Measurements from ENCODE around the gene OR2T11.
"Not testable (repeated sequence)": the region's sequence is repeated elsewhere in the genome, so short reads cannot be mapped to it uniquely, and the experiment has no call there.

The OR2T11 gene

DNA sequence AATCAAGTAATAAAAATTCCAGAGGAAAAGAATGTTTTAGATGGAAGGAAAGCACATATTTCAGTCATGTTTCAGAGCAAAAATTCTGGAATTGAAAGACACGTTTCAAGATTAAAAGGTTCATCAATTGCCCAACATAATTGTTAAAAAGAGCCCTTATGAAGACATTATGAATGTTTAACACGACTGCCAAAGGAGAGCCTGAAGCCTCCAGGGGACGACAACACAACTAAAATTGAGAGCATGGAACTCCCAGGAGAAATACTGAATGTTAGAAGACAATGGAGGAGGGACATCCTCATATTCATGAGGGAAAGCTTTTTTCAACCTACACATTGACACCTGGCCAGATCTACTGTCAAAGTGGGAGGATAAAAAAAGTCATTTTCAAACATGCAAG, 16.0 kb downstream of the OR2T11 start:
- peak in 1 of 3 donors; percentile 49 for DNase-seq (ENCODE audit: low read depth in 3 of 3, low spot score in 1 of 3)

GRCh38 chr1:248618119-248618518, 16.8 kb downstream of the OR2T11 start:
- DNase-seq (ENCODE audit: low read depth in 3 of 3, low spot score in 1 of 3) = no peak

GRCh38 chr1:248613742-248614141, 21.1 kb downstream of the OR2T11 start:
- no peak for DNase-seq (ENCODE audit: low read depth in 3 of 3, low spot score in 1 of 3)

- DNase-seq (ENCODE audit: low read depth in 3 of 3, low spot score in 1 of 3) = no peak
Measured at GRCh38 chr1:248611883-248612414, 22.9 kb downstream of the OR2T11 start.

- no peak for DNase-seq (ENCODE audit: low read depth in 3 of 3, low spot score in 1 of 3)
Measured at GRCh38 chr1:248610301-248610700, 24.6 kb downstream of the OR2T11 start.

DNA sequence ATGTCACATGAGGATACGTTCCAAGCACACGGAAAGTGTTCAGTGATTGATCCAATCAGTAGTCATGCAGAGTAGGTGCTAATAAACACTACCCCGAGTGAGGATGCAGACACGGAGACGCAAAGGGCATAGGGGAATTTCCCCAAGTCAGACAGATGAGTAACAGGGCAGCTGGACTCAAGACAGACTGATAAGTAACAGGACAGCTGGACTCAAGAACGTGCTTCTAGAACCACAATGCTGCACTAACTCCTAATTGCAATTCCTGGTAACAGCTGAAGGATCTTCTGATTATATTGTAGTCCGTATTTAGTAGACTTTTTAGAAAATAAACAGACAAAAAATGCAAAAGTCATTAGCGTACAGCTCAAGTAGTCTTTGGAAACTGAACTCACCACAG, 35.5 kb downstream of the OR2T11 start:
- no peak for DNase-seq (ENCODE audit: low read depth in 3 of 3, low spot score in 1 of 3)

DNA sequence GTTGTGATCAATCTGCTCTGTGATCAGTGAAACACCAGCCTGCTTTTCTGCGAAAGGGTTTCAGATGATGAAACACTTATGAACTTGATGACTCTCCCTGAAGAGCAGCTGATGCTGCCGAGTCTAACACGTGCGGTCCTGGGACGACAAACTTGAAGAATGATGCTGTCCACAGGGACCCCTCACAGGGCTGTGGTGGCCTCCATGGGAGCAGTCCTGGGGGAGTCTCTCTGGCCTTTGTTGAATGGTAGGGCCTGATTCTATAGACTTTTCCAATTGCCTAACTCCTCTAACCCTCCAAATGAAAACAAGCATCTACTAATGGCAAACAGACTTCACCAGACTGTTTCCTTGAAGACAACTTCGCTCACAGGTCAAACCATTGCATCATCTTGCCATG, 37.3 kb downstream of the OR2T11 start, which contains the start of gene OR2T10:
OR2T10 (minus strand) TSS at position 112 of the 400 bp plus-strand sequence. CDS start 3,932 bp downstream, outside the sequence.
- DNase-seq (ENCODE audit: low read depth in 3 of 3, low spot score in 1 of 3) = no peak

GRCh38 chr1:248596615-248597014, 38.3 kb downstream of the OR2T11 start:
- no peak for DNase-seq (ENCODE audit: low read depth in 3 of 3, low spot score in 1 of 3)

DNA sequence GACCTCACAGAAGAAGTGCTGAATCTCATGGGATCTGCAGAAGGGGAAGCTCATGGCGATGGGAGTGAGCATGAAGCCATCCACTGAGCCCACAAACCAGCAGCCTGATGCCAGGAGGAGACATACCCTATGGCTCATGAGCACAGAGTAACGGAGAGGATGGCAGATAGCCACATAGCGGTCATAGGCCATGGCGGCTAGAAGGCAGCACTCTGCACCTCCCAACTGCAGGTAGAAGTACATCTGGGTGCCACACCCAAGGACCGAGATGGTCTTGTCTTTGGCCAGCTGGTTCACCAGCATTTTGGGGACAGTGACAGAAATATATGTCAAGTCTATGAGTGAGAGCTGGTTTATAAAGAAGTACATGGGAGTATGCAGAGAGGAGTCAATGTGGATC, 41.7 kb downstream of the OR2T11 start:
- DNase-seq (ENCODE audit: low read depth in 3 of 3, low spot score in 1 of 3) = no peak

DNA sequence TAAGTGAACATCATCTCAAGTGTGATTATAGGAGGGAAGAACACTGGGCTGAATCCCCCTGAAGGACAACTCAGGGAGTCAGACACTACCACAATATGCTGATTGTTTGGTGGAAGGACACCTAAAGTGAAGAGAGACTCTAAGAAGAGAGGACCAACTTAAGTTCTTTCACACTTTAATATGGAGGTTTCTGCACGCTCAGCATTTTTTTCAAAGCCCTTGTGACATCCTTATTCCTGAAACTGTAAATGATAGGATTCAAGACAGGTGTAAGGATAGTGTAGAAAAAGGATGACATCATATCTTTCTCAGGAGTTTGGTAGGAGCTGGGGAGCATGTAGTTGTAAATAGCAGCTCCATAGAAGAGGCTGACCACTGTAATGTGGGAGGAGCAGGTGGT, 42.2 kb downstream of the OR2T11 start:
- DNase-seq (ENCODE audit: low read depth in 3 of 3, low spot score in 1 of 3) = no peak

DNA sequence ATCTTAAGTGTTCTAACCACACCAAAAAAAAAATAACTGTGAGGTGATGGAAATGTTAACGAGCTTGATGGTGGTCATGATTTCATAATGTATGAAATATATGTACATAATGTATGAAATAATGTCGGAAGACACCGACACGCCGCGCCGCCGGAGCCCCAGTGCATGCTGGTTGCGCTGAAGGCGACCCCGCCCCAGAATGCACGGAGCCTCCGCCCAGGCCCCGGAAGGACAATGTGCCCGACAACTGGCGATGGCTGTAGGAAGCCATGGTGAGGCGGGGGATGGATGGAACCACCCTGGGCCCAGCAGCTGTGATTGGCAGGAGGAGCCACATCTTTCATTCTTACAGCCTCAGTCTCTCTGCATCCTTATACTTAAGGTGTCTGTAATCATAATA, 44.8 kb downstream of the OR2T11 start:
- DNase-seq (ENCODE audit: low read depth in 3 of 3, low spot score in 1 of 3) = no peak

GRCh38 chr1:248589334-248589733, 45.6 kb downstream of the OR2T11 start:
- DNase-seq (ENCODE audit: low read depth in 3 of 3, low spot score in 1 of 3) = no peak

- DNase-seq (ENCODE audit: low read depth in 3 of 3, low spot score in 1 of 3) = no peak
Measured at GRCh38 chr1:248585266-248585665, 49.6 kb downstream of the OR2T11 start.

- DNase-seq (ENCODE audit: low read depth in 3 of 3, low spot score in 1 of 3) = no peak
Measured at GRCh38 chr1:248576260-248576980, 58.5 kb downstream of the OR2T11 start.

DNA sequence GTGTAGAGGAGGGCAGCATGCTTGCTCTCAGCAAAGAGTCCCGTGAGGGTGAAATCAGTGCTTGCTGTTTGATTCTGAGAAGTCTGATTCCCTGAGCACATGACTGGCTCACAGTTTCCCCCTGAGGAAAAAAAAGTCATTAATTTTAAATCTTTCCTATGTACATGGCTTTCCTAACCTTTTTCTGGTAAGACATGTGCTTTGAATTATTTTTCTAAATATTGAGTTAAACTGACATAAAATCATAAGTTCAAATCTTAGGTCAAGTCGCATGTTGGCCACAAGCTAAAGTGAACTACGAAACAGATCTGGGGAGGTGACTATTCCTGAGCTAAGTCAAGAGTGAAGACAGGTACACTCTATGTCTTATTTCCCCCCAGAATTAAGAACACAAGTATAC, 60.2 kb downstream of the OR2T11 start, which contains the start of gene OR2T34:
OR2T34 (minus strand) TSS at position 101 of the 400 bp plus-strand sequence; CDS start at position 101, 0 bp downstream.
- not testable (repeated sequence) for DNase-seq (ENCODE audit: low read depth in 3 of 3, low spot score in 1 of 3)

DNA sequence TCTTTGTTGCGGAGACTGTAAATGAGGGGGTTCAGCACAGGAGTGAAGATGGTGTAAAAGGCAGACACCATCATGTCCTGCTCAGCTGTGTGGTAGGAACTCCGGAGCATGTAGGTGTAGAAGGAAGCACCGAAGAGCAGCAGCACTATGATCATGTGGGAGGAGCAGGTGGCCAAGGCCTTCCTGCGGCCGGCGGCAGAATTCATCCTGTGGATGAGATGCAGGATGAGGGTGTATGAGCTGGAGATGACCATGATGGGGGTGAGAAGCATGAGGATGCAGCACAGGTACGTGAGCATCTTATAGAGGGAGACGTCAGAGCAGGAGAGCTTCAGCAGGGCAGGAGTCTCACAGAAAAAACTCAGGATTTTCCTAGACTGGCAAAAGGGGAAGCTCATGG, 61.0 kb downstream of the OR2T11 start:
- not testable (repeated sequence) for DNase-seq (ENCODE audit: low read depth in 3 of 3, low spot score in 1 of 3)
